GM23338 (cell line): ENCODE data around the gene NFKBIA. TPM values are rescaled to one million over a fixed set of nuclear protein-coding genes. Genes with fewer than 3 reads are reported as not detected.

Experiments used
- ATAC-seq: fragments of 200-7000 bp; cut with Tn5 transposase; 3 replicates; pipeline ENCODE4 v1.9.1; 2020
- DNase-seq: peaks from one replicate; pipeline ENCODE4 v3.0.0-alpha.2; 2015; ENCODE audit warnings: low spot score
- H2AFZ ChIP-seq: fragments of 200-600 bp; sonication (generic); 2 replicates; pipeline ENCODE4 v1.8.0; 2016; ENCODE audit warnings: antibody characterized with exemption, mild to moderate bottlenecking, moderate library complexity
- H3F3A ChIP-seq: fragments of 200-600 bp; sonication (generic); replicated peaks from 2 replicates; pipeline ENCODE4 v1.8.0; 2017; ENCODE audit warnings: antibody characterized with exemption, mixed run types, low read depth
- H3K27ac ChIP-seq: fragments of 200-600 bp; sonication (generic); 2 replicates; pipeline ENCODE4 v1.6.1; 2016; ENCODE audit warnings: low read depth
- H3K27me3 ChIP-seq: fragments of 200-600 bp; sonication (generic); 2 replicates; pipeline ENCODE4 v1.8.0; 2016; ENCODE audit warnings: mild to moderate bottlenecking, mixed run types, moderate library complexity; ENCODE audit not compliant: insufficient read depth
- H3K36me3 ChIP-seq: fragments of 200-600 bp; sonication (generic); 2 replicates; pipeline ENCODE4 v1.8.0; 2016; ENCODE audit warnings: mild to moderate bottlenecking; ENCODE audit not compliant: insufficient read depth
- H3K4me1 ChIP-seq: fragments of 200-600 bp; sonication (generic); 2 replicates; pipeline ENCODE4 v1.8.0; 2016; ENCODE audit warnings: mild to moderate bottlenecking, moderate library complexity; ENCODE audit not compliant: insufficient read depth
- H3K4me2 ChIP-seq: fragments of 200-600 bp; sonication (generic); 2 replicates; pipeline ENCODE4 v1.7.1; 2017; ENCODE audit warnings: mixed run types
- H3K4me3 ChIP-seq: fragments of 200-600 bp; sonication (generic); 2 replicates; pipeline ENCODE4 v1.6.1; 2016; ENCODE audit warnings: mixed run types
- H3K79me2 ChIP-seq: fragments of 200-600 bp; sonication (generic); replicated peaks from 2 replicates; pipeline ENCODE4 v1.8.0; 2017; ENCODE audit warnings: mild to moderate bottlenecking; ENCODE audit not compliant: insufficient read depth
- H3K9me2 ChIP-seq: fragments of 200-600 bp; sonication (generic); 2 replicates; pipeline ENCODE4 v1.8.0; 2017; ENCODE audit not compliant: insufficient read depth
- H4K20me1 ChIP-seq: fragments of 200-600 bp; sonication (generic); replicated peaks from 2 replicates; pipeline ENCODE4 v1.8.0; 2017; ENCODE audit warnings: mild to moderate bottlenecking; ENCODE audit not compliant: insufficient read depth
- H3K27ac Mint-ChIP-seq: 2 replicates; pipeline ENCODE4 v1.8.0; 2020; ENCODE audit warnings: inconsistent platforms, mild to moderate bottlenecking, moderate library complexity, mixed read lengths
- H3K27me3 Mint-ChIP-seq: 3 replicates; pipeline ENCODE4 v1.8.0; 2022; ENCODE audit warnings: low read depth, mild to moderate bottlenecking, moderate library complexity, mixed read lengths, inconsistent platforms; ENCODE audit not compliant: insufficient read depth, poor library complexity
- H3K36me3 Mint-ChIP-seq: 3 replicates; pipeline ENCODE4 v1.8.0; 2021; ENCODE audit warnings: low read depth, mild to moderate bottlenecking, inconsistent platforms, moderate library complexity, mixed read lengths
- H3K4me1 Mint-ChIP-seq: 3 replicates; pipeline ENCODE4 v1.8.0; 2020; ENCODE audit warnings: mild to moderate bottlenecking, inconsistent platforms, mixed read lengths
- H3K4me3 Mint-ChIP-seq: 3 replicates; pipeline ENCODE4 v1.8.0; 2021; ENCODE audit warnings: moderate library complexity, mild to moderate bottlenecking, inconsistent platforms, mixed read lengths
- H3K9me3 Mint-ChIP-seq: 3 replicates; pipeline ENCODE4 v1.8.0; 2020; ENCODE audit warnings: moderate library complexity, mild to moderate bottlenecking, inconsistent platforms, mixed read lengths
- CREB1 ChIP-seq: fragments of 250-450 bp; sonication (Bioruptor Pico); IDR thresholded peaks from 2 replicates; pipeline ENCODE4 v1.5.0; 2020; ENCODE audit warnings: low read depth, mild to moderate bottlenecking, moderate library complexity
- EZH2 ChIP-seq: fragments of 200-600 bp; sonication (generic); IDR thresholded peaks from one replicate; pipeline ENCODE4 v1.8.0; 2017; ENCODE audit warnings: antibody characterized with exemption, mild to moderate bottlenecking, low read depth; ENCODE audit not compliant: unreplicated experiment
- EZH2phosphoT487 ChIP-seq: fragments of 200-600 bp; sonication (generic); IDR thresholded peaks from one replicate; pipeline ENCODE4 v1.8.1; 2018; ENCODE audit warnings: antibody characterized with exemption; ENCODE audit not compliant: unreplicated experiment
- JUNB ChIP-seq: IDR thresholded peaks from one replicate; pipeline ENCODE4 v1.6.1; 2016; ENCODE audit warnings: antibody characterized with exemption; ENCODE audit not compliant: unreplicated experiment
- NANOG ChIP-seq: IDR thresholded peaks from 2 replicates; pipeline ENCODE4 v1.6.1; 2016; ENCODE audit warnings: antibody characterized with exemption, borderline replicate concordance
- POLR2AphosphoS5 ChIP-seq: IDR thresholded peaks from 2 replicates; pipeline ENCODE4 v1.6.1; 2016; ENCODE audit warnings: antibody characterized with exemption, low read depth
- STAT1 ChIP-seq: IDR thresholded peaks from one replicate; pipeline ENCODE4 v1.6.1; 2016; ENCODE audit warnings: antibody characterized with exemption; ENCODE audit not compliant: unreplicated experiment
- ZNF114 ChIP-seq: fragments of 250-450 bp; sonication (Bioruptor Pico); IDR thresholded peaks from 2 replicates; pipeline ENCODE4 v1.5.0; 2020; ENCODE audit warnings: mild to moderate bottlenecking, moderate library complexity
- ZNF331 ChIP-seq: fragments of 250-450 bp; sonication (Bioruptor Pico); IDR thresholded peaks from 2 replicates; pipeline ENCODE4 v1.5.0; 2020; ENCODE audit warnings: low read depth, mild to moderate bottlenecking, moderate library complexity
- polyA plus RNA-seq: library from polyadenylated mRNA; unstranded; fragments of >200 nt; fragmentation: Nextera tagmentation; extraction: Ambion mirVana; gene quantifications from 2 replicates; pipeline ENCODE4 v1.2.1, GENCODE V29; 2016
- total RNA-seq: library from RNA; depleted of rRNA; stranded (reverse); fragments of >200 nt; shearing (Covaris generic); gene quantifications from 2 replicates; pipeline ENCODE4 v1.2.3, GENCODE V29; 2014
- TF ChIP-seq, protein P1 (sequence below): IDR thresholded peaks from 2 replicates; pipeline ENCODE4 v1.6.1; 2016; ENCODE audit warnings: antibody characterized with exemption
- TF ChIP-seq, protein P2 (sequence below), 2 experiments: fragments of 200-600 bp in 1 of 2; sonication (generic) in 1 of 2; conservative IDR thresholded peaks; 2 replicates each; pipeline versions ENCODE4 v1.5.1 to v1.6.1; 2016 to 2017; ENCODE audit warnings: antibody characterized with exemption in 2 of 2, low read depth in 2 of 2, mild to moderate bottlenecking in 2 of 2, moderate library complexity in 1 of 2
- TF ChIP-seq, protein P3 (sequence below): IDR thresholded peaks from one replicate; pipeline ENCODE4 v1.6.1; 2018; ENCODE audit warnings: antibody characterized with exemption; ENCODE audit not compliant: unreplicated experiment
- TF ChIP-seq, protein P4 (sequence below): fragments of 250-450 bp; sonication (Bioruptor Pico); IDR thresholded peaks from 2 replicates; pipeline ENCODE4 v1.5.0; 2020; ENCODE audit warnings: mild to moderate bottlenecking, moderate library complexity

Gene NFKBIA
- total and polyA plus RNA-seq, 2 experiments from 2014 or later, result 33.4 to 41.3 TPM

DNA sequence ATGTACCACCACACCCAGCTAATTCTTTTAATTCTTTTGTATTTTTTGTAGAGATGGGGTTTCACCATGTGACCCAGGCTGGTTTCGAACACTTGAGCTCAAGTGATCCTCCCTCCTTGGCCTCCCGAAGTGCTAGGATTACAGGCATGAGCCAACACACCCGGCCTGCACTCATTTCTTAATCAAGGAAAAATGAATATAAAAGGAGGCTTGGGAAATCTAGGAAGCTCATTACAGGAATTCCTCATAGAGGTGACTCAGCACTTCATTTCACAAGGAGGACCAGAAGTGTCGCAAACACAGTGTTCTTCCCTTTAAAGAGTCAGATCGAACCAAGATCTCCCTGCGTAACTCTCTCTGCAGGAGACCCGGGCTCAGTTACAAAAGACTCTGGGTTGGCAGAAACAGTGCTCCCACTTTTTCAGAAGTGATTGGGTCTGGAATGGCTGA lies 30.3 kb downstream of the NFKBIA start:
- TF ChIP-seq CREB1 (no peak), EZH2phosphoT487 (no peak), NANOG (no peak), JUNB (no peak), ZNF114 (CRISPR knock-in tag) (no peak), EZH2 (no peak), ZNF331 (CRISPR knock-in tag) (no peak), POLR2AphosphoS5 (no peak), STAT1 (no peak)
- TF ChIP-seq, protein P1, sequence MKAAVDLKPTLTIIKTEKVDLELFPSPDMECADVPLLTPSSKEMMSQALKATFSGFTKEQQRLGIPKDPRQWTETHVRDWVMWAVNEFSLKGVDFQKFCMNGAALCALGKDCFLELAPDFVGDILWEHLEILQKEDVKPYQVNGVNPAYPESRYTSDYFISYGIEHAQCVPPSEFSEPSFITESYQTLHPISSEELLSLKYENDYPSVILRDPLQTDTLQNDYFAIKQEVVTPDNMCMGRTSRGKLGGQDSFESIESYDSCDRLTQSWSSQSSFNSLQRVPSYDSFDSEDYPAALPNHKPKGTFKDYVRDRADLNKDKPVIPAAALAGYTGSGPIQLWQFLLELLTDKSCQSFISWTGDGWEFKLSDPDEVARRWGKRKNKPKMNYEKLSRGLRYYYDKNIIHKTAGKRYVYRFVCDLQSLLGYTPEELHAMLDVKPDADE, result no peak
- TF ChIP-seq, protein P2, sequence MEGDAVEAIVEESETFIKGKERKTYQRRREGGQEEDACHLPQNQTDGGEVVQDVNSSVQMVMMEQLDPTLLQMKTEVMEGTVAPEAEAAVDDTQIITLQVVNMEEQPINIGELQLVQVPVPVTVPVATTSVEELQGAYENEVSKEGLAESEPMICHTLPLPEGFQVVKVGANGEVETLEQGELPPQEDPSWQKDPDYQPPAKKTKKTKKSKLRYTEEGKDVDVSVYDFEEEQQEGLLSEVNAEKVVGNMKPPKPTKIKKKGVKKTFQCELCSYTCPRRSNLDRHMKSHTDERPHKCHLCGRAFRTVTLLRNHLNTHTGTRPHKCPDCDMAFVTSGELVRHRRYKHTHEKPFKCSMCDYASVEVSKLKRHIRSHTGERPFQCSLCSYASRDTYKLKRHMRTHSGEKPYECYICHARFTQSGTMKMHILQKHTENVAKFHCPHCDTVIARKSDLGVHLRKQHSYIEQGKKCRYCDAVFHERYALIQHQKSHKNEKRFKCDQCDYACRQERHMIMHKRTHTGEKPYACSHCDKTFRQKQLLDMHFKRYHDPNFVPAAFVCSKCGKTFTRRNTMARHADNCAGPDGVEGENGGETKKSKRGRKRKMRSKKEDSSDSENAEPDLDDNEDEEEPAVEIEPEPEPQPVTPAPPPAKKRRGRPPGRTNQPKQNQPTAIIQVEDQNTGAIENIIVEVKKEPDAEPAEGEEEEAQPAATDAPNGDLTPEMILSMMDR (conservative IDR thresholded peaks at IDR 0.05; ENCODE audit: low read depth in 2 of 2), result no peak
- TF ChIP-seq, protein P3, sequence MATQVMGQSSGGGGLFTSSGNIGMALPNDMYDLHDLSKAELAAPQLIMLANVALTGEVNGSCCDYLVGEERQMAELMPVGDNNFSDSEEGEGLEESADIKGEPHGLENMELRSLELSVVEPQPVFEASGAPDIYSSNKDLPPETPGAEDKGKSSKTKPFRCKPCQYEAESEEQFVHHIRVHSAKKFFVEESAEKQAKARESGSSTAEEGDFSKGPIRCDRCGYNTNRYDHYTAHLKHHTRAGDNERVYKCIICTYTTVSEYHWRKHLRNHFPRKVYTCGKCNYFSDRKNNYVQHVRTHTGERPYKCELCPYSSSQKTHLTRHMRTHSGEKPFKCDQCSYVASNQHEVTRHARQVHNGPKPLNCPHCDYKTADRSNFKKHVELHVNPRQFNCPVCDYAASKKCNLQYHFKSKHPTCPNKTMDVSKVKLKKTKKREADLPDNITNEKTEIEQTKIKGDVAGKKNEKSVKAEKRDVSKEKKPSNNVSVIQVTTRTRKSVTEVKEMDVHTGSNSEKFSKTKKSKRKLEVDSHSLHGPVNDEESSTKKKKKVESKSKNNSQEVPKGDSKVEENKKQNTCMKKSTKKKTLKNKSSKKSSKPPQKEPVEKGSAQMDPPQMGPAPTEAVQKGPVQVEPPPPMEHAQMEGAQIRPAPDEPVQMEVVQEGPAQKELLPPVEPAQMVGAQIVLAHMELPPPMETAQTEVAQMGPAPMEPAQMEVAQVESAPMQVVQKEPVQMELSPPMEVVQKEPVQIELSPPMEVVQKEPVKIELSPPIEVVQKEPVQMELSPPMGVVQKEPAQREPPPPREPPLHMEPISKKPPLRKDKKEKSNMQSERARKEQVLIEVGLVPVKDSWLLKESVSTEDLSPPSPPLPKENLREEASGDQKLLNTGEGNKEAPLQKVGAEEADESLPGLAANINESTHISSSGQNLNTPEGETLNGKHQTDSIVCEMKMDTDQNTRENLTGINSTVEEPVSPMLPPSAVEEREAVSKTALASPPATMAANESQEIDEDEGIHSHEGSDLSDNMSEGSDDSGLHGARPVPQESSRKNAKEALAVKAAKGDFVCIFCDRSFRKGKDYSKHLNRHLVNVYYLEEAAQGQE, result no peak
- TF ChIP-seq, protein P4, sequence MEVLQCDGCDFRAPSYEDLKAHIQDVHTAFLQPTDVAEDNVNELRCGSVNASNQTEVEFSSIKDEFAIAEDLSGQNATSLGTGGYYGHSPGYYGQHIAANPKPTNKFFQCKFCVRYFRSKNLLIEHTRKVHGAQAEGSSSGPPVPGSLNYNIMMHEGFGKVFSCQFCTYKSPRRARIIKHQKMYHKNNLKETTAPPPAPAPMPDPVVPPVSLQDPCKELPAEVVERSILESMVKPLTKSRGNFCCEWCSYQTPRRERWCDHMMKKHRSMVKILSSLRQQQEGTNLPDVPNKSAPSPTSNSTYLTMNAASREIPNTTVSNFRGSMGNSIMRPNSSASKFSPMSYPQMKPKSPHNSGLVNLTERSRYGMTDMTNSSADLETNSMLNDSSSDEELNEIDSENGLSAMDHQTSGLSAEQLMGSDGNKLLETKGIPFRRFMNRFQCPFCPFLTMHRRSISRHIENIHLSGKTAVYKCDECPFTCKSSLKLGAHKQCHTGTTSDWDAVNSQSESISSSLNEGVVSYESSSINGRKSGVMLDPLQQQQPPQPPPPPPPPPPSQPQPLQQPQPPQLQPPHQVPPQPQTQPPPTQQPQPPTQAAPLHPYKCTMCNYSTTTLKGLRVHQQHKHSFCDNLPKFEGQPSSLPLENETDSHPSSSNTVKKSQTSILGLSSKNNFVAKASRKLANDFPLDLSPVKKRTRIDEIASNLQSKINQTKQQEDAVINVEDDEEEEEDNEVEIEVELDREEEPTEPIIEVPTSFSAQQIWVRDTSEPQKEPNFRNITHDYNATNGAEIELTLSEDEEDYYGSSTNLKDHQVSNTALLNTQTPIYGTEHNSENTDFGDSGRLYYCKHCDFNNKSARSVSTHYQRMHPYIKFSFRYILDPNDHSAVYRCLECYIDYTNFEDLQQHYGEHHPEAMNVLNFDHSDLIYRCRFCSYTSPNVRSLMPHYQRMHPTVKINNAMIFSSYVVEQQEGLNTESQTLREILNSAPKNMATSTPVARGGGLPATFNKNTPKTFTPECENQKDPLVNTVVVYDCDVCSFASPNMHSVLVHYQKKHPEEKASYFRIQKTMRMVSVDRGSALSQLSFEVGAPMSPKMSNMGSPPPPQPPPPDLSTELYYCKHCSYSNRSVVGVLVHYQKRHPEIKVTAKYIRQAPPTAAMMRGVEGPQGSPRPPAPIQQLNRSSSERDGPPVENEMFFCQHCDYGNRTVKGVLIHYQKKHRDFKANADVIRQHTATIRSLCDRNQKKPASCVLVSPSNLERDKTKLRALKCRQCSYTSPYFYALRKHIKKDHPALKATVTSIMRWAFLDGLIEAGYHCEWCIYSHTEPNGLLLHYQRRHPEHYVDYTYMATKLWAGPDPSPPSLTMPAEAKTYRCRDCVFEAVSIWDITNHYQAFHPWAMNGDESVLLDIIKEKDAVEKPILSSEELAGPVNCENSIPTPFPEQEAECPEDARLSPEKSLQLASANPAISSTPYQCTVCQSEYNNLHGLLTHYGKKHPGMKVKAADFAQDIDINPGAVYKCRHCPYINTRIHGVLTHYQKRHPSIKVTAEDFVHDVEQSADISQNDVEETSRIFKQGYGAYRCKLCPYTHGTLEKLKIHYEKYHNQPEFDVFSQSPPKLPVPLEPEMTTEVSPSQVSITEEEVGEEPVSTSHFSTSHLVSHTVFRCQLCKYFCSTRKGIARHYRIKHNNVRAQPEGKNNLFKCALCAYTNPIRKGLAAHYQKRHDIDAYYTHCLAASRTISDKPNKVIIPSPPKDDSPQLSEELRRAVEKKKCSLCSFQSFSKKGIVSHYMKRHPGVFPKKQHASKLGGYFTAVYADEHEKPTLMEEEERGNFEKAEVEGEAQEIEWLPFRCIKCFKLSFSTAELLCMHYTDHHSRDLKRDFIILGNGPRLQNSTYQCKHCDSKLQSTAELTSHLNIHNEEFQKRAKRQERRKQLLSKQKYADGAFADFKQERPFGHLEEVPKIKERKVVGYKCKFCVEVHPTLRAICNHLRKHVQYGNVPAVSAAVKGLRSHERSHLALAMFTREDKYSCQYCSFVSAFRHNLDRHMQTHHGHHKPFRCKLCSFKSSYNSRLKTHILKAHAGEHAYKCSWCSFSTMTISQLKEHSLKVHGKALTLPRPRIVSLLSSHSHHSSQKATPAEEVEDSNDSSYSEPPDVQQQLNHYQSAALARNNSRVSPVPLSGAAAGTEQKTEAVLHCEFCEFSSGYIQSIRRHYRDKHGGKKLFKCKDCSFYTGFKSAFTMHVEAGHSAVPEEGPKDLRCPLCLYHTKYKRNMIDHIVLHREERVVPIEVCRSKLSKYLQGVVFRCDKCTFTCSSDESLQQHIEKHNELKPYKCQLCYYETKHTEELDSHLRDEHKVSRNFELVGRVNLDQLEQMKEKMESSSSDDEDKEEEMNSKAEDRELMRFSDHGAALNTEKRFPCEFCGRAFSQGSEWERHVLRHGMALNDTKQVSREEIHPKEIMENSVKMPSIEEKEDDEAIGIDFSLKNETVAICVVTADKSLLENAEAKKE (CRISPR knock-in tag), result no peak
- H3K4me1 Mint-ChIP-seq, result peaks cover under 1% of the 10 kb centered on the region; the same call in 2 of the 3 replicates
- no peak for ATAC-seq
- H3F3A ChIP-seq, result no peaks in the 10 kb centered on the region
- no peaks in the 10 kb centered on the region for H3K36me3 Mint-ChIP-seq
- no peaks in the 10 kb centered on the region for H3K79me2 ChIP-seq
- no peaks in the 10 kb centered on the region for H3K9me2 ChIP-seq
- H3K9me3 Mint-ChIP-seq, result no peaks in the 10 kb centered on the region
- H3K27me3 Mint-ChIP-seq, result peaks cover 5% of the 10 kb centered on the region
- H3K27ac Mint-ChIP-seq, result no peak overlapping the region
- H3K27me3 ChIP-seq, result no peaks in the 10 kb centered on the region
- H2AFZ ChIP-seq, result peak overlapping the region; percentile 80; the same call in 1 of the 2 replicates
- no peaks in the 10 kb centered on the region for H3K36me3 ChIP-seq
- no peak overlapping the region; the same call in 1 of the 2 replicates for H3K27ac ChIP-seq
- H4K20me1 ChIP-seq, result no peaks in the 10 kb centered on the region
- no peak overlapping the region for H3K4me2 ChIP-seq
- H3K4me3 Mint-ChIP-seq, result no peak overlapping the region
- no peak for DNase-seq
- H3K4me1 ChIP-seq, result no peaks in the 10 kb centered on the region
- no peak overlapping the region for H3K4me3 ChIP-seq
